ENCODE data around the gene SPON1. TPM values are rescaled to one million over a fixed set of nuclear protein-coding genes. Genes with fewer than 3 reads are reported as not detected.

Gene SPON1
- total RNA-seq, 1 experiment from 2014 or later, result 0.20 TPM

DNA sequence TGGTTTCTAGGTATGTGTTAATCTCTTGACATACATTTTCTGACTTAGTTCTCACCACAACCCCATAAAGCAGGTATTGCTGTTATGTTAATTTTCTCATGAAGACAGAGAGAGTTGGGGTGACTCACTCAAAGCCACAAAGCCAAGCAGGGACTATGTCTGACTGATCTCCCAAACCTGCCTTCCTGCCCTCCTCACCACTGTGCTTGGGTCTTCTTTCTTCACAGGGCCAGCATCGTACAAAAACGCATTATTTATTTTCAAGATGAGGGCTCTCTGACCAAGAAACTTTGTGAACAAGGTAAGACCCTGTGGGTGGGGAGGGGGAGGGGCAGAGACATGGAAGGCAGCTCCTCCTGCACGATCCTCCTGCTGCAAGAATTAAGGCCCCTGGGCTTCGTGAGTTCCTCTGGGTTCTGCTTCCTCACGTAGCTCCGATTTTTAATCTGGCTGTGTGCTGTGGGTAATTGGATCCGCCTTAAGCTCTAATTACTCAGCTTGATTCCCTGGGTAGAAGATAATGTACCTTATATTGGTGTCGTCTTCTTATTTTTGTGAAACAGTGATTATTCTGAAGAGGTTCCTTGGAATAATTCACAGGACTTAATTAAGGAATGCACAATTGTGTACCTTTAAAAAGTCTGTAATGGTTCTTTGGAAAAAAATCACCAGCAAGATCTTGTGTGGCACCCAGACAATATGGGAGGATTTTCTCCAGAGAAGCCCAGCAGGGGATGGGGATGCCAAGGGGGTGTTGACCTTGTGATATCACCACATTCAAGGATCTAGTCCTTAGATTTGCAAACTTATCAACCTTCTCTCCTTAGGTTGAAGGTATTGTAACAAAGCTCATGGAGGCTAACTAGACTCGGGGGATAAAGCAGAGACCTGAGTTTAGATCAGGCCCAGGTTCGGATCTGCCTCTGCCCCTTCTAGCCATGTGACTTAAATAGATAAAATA is 112.9 kb downstream of the SPON1 start:
- no peak overlapping the region for H4K8ac ChIP-seq (replicated peaks; ENCODE audit: insufficient read length, low read depth, low read length)
- H3K4me1 Mint-ChIP-seq, result peaks cover 26 to 30% of the 10 kb centered on the region in 2 experiments
- 0 out of 5 replicates have a peak overlapping the region, but pooled peaks of 1 of the 2 experiments have one; percentile 22 for H3K4me3 Mint-ChIP-seq
- no peak overlapping the region for H2BK5ac ChIP-seq (ENCODE audit: insufficient read length, low read length)
- no peaks in the 10 kb centered on the region for H4K20me1 ChIP-seq (ENCODE audit: control insufficient read depth, insufficient read depth, insufficient read length)
- TF ChIP-seq, protein P1, sequence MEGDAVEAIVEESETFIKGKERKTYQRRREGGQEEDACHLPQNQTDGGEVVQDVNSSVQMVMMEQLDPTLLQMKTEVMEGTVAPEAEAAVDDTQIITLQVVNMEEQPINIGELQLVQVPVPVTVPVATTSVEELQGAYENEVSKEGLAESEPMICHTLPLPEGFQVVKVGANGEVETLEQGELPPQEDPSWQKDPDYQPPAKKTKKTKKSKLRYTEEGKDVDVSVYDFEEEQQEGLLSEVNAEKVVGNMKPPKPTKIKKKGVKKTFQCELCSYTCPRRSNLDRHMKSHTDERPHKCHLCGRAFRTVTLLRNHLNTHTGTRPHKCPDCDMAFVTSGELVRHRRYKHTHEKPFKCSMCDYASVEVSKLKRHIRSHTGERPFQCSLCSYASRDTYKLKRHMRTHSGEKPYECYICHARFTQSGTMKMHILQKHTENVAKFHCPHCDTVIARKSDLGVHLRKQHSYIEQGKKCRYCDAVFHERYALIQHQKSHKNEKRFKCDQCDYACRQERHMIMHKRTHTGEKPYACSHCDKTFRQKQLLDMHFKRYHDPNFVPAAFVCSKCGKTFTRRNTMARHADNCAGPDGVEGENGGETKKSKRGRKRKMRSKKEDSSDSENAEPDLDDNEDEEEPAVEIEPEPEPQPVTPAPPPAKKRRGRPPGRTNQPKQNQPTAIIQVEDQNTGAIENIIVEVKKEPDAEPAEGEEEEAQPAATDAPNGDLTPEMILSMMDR (conservative IDR thresholded peaks at IDR 0.05), result no peak
- no peak overlapping the region for H3K9ac ChIP-seq (ENCODE audit: extremely low read depth, insufficient read length, low read length)
- no peaks in the 10 kb centered on the region for H3K27me3 ChIP-seq (ENCODE audit: insufficient read depth, low read length)
- no peak overlapping the region for H2BK120ac ChIP-seq (ENCODE audit: low read depth, low read length, poor library complexity, severe bottlenecking)
- no peaks in the 10 kb centered on the region for H3K23me2 ChIP-seq (ENCODE audit: insufficient read length, low read depth, low read length, poor library complexity, severe bottlenecking)
- H3K79me2 ChIP-seq (ENCODE audit: insufficient read depth, low read length), result no peaks in the 10 kb centered on the region
- no peaks in the 10 kb centered on the region for H3K9me3 Mint-ChIP-seq
- H3K23ac ChIP-seq (ENCODE audit: insufficient read length, low read depth, low read length), result no peak overlapping the region
- H3K9me3 ChIP-seq (ENCODE audit: control insufficient read depth, low read depth, low read length), result no peaks in the 10 kb centered on the region
- no peak overlapping the region for H4K5ac ChIP-seq (ENCODE audit: insufficient read length, low read depth, low read length)
- H2BK12ac ChIP-seq (ENCODE audit: insufficient read length, low read depth, low read length), result no peak overlapping the region
- H3K27ac Mint-ChIP-seq, result peak overlapping the region in 2 of 3 experiments; percentile 16 to 70; a peak in 3 of 7 replicates
- no CpG with 5 or more reads among the region's 10 CpGs for WGBS (ENCODE audit: extremely low coverage, insufficient read length, low lambda C conversion rate)
- no peak overlapping the region for H2BK20ac ChIP-seq (ENCODE audit: low read depth, low read length, poor library complexity, severe bottlenecking)
- H4K91ac ChIP-seq (ENCODE audit: insufficient read length, low read depth, low read length), result no peak overlapping the region
- no peak overlapping the region for H3K56ac ChIP-seq (ENCODE audit: insufficient read length, low read depth, low read length)
- no peak overlapping the region for H3K14ac ChIP-seq (ENCODE audit: insufficient read depth, low read length)
- no peaks in the 10 kb centered on the region for H3K79me1 ChIP-seq (ENCODE audit: insufficient read depth, low read depth, low read length, poor library complexity, severe bottlenecking)
- no peak overlapping the region for H3K18ac ChIP-seq (ENCODE audit: insufficient read length, low read depth, low read length)
- no peak for DNase-seq
- no peak overlapping the region for H3K4me2 ChIP-seq (ENCODE audit: insufficient read depth, insufficient read length, low read length)
- no peaks in the 10 kb centered on the region; the same call in 1 of the 2 replicates for H3K27me3 Mint-ChIP-seq (ENCODE audit: low read depth)
- H2BK15ac ChIP-seq (ENCODE audit: low read depth, low read length), result no peak overlapping the region
- no peak overlapping the region for H3K4ac ChIP-seq (ENCODE audit: low read depth, low read length)
- H3K27ac ChIP-seq (ENCODE audit: insufficient read length, low read depth, low read length), result no peak overlapping the region
- no peak overlapping the region for H2AFZ ChIP-seq (ENCODE audit: low read length)
- no peaks in the 10 kb centered on the region for H3K36me3 Mint-ChIP-seq (ENCODE audit: insufficient read depth in 1 of 3, low read depth in 3 of 3)
- peaks cover 2% of the 10 kb centered on the region; the same call in 1 of the 2 replicates for H3K4me1 ChIP-seq (ENCODE audit: insufficient read depth, low read length)
- H3T11ph ChIP-seq (ENCODE audit: low read length), result no peak overlapping the region
- H2AK5ac ChIP-seq (ENCODE audit: insufficient read length, low read length), result no peak overlapping the region

All from H9 (cell line).